GM18507 (cell line): ENCODE data around the gene USP19.

Experiments
- DNase-seq: peaks from one replicate; pipeline ENCODE4 v3.0.0; 2011; ENCODE audit warnings: low read depth; ENCODE audit not compliant: insufficient read length; ENCODE audit errors: extremely low spot score
- FAIRE-seq: peaks from 2 replicates; lab custom pipeline; 2011; peaks lifted over from hg19 to GRCh38; lab: Jason Lieb, UNC

Gene USP19, protein sequence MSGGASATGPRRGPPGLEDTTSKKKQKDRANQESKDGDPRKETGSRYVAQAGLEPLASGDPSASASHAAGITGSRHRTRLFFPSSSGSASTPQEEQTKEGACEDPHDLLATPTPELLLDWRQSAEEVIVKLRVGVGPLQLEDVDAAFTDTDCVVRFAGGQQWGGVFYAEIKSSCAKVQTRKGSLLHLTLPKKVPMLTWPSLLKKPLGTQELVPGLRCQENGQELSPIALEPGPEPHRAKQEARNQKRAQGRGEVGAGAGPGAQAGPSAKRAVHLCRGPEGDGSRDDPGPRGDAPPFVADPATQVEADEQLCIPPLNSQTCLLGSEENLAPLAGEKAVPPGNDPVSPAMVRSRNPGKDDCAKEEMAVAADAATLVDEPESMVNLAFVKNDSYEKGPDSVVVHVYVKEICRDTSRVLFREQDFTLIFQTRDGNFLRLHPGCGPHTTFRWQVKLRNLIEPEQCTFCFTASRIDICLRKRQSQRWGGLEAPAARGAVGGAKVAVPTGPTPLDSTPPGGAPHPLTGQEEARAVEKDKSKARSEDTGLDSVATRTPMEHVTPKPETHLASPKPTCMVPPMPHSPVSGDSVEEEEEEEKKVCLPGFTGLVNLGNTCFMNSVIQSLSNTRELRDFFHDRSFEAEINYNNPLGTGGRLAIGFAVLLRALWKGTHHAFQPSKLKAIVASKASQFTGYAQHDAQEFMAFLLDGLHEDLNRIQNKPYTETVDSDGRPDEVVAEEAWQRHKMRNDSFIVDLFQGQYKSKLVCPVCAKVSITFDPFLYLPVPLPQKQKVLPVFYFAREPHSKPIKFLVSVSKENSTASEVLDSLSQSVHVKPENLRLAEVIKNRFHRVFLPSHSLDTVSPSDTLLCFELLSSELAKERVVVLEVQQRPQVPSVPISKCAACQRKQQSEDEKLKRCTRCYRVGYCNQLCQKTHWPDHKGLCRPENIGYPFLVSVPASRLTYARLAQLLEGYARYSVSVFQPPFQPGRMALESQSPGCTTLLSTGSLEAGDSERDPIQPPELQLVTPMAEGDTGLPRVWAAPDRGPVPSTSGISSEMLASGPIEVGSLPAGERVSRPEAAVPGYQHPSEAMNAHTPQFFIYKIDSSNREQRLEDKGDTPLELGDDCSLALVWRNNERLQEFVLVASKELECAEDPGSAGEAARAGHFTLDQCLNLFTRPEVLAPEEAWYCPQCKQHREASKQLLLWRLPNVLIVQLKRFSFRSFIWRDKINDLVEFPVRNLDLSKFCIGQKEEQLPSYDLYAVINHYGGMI (N-terminal part only)

DNA sequence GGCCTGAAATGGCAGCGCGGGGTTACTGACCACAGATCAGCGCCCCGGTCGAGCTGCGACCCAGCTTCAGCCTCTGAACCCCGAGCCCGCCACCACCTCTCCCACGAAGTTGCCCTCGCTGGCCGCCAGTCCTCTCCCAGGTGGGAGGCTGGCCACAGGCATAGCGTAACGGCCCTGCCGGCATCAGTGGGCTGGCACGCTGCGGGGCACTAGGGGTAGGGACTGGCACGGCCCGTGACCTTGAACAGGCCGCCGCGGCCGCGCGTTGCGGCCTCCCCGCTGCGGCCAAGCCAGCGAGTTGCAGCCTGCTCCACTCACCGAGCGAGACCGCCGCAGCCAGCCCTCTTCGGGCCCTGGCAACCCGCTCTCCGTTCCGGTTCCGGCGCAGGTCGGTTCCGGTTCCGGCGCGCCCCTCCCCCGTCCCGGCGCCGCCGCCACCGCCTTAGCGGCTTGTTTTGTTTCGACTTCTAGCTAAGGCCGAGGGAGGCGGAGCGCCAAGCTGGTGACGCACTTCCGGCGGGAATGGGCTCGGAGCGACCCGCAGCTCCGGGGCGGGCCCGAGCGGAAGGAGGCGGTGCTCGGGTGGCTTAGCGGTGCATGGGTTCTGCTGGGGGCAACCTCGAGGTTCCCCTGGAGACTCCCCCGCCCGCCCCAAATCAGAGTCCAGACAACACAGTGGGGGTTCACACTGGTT lies at the start of gene USP19:
Gene USP19 (minus strand): TSS at position 386 of the 694 bp plus-strand sequence. CDS start 1,678 bp downstream, outside the sequence.
- peak; percentile 97 for DNase-seq

DNA sequence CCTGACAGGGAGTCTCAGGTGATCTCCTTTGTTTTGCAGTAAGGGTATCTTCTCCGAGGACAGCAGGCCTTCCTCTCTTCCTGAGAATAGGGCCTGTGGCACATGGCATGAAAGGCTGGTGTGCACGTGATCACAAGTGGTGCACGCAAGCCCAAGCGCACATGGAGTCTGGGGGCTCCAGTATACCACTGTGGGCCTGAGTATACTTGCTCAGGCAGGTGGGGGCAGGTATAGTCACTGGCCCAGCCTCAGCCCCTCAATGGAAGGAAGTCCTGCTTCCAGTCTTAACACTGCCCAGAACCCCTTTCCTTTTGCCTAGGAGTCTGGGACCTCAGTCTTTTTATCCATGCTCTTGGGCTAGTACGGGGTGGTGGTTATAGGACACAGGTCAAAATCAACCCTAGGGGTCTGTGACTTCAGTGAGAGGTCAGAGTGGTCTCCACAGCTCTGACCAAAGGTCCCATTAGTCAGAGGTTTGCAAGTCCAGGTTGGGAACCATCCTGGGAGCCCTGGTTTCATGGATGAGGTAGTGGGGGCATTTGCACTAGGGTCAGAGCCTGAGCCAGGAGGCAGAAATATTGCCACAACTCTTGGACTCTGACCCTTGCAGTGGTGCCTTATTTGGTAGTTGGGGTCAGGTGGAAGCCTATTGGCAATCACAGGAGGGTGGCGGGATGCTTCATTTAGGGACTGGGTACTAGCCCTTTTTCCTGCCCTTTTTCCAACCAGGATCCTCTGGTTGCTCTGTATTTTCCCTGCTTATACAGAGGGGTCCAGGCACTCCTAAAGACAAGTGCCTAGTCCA lies 46.3 kb upstream of the USP19 start:
- DNase-seq (no peak), FAIRE-seq (no peak)

More for the DNA sequence above, at the start of gene USP19:
- FAIRE-seq, result peak; percentile 99

DNA sequence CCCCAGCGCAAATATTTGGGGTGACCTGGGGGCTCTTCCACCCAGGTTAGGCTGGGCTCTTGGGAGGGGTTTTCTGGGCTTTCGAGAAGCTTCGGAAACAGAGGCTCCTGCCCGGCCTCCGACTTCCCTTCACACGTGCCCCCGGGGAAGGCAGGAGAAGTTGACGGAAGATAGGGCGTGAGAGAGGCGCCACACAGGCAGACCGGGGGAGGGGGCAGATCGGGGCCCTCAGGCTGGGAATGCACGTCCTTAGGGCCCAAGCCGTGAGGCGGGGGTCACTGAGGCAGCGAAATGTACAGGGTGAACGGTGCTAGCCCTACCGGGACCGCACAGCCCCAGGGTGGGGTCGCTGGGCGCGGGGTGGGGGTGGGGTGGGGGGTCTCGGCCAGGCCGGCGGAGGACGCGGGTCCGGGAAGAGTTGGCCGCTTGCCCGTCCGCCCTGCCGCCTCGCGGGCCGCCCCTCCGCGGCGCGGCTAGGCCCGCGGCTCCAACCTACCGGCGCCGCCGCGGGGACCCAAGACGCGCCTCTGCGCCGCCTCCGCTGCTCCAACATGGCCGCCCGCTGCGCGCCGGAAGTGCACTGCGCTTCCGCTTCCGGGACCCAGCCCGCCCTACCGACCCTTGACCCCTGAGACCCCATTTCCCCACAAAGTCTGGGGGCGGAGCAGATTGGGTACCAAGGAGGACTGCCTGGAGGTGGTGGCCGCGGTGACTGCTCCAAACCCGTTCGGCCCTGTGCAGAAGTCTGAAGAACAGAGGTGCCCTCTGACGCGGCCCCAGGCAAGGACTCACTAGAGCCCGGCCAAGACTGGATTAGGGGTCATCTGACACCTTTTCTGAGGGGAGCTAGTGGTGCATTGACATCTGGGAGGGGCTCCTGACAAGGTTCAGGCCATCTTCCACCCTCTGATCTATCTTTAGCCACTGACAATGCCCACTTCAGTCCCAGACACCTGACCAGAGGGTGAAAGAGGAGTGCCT lies 45.4 kb upstream of the USP19 start, which contains the start of gene CCDC71:
Gene CCDC71 (minus strand): TSS at position 561 of the 981 bp plus-strand sequence. CDS start 2,123 bp downstream, outside the sequence.
- DNase-seq (peak; percentile 90), FAIRE-seq (peak; percentile 93)

DNA sequence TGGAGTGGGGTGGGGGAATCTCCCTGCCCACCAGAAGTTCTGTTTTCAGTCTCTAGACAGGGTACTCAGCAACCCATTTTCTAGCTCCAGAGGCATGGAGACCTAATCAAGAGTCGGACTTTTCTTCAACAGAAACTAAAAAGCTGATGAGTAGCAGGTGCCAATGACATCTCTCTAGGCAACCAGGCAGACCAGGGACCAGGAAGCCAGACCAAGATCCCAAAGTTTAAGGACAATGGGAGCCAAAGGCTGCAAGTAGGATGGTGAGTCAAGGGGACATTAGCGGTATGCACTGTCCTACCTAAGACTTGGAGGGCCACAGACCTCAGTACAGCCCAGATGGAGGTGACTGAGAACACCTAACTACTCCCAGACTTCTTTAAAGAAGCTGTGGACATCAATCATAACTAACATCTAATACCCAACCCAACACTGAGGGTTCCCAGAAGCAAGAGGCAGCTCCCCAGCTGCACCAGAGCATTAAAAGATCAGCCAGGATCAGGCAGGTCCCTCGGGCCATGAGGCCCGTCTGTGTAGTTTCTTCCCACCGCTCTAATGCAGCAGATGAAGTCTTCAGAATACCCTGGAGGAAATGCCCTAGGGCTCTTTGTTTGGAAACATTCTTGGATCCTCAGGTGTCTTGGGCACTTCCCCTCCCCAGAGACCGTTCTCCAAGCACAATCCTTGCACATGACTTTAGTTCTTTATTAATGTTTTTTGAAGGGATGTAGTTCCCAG lies 44.5 kb upstream of the USP19 start:
- FAIRE-seq (no peak), DNase-seq (no peak)

DNA sequence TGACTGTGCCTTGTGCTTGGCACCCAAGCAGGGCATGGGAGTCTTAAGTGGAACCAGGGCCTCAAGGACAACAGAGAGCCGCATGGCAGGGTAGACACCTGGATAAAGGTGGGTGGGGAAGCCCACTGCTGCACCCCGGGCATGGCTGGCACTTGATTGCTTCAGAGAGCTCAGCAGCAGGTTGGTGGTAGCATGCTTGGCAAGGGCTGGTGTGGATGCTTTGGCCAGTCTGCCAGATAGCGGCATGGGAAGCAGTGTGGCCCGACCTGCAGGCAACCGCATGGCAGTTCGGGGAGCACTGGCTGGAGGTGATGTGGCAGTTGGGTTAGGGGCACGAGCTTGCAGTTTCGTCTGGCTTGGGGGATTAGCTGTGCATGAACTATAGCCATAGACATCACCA lies 43.0 kb upstream of the USP19 start:
- FAIRE-seq (no peak), DNase-seq (no peak)

DNA sequence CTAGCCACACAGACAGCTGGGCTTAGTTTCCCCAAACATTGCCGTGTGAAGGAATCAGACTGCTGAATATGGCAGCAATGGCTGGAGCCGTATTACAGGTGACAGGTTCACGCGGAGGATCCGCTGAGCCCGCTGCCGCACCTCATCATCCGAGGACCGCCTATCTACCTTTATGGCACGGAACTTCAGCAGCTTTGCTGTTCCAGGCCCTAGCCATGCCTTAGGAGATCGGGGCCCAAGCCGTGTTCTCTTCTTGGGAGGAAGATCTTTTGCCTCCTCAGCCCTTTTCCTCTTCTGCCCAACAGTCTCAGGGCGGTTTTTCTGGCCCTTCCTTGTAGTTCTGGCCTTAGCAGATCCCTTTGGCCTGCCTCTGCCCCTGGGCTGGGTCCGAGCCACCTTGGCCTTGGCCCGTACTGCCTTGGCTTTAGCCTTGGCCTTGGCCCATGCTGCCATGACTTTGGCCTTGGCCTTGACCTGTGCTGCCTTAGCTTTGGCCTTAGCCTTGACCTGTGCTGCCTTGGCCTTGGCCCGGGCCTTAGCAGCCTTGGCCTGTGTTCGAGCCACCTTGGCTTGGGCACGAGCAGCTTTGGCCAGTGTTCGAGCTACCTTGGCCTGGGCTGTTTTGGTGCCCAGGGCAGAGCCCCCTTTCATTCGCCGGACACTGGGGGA lies 42.3 kb upstream of the USP19 start:
- FAIRE-seq, result no peak
- no peak for DNase-seq

DNA sequence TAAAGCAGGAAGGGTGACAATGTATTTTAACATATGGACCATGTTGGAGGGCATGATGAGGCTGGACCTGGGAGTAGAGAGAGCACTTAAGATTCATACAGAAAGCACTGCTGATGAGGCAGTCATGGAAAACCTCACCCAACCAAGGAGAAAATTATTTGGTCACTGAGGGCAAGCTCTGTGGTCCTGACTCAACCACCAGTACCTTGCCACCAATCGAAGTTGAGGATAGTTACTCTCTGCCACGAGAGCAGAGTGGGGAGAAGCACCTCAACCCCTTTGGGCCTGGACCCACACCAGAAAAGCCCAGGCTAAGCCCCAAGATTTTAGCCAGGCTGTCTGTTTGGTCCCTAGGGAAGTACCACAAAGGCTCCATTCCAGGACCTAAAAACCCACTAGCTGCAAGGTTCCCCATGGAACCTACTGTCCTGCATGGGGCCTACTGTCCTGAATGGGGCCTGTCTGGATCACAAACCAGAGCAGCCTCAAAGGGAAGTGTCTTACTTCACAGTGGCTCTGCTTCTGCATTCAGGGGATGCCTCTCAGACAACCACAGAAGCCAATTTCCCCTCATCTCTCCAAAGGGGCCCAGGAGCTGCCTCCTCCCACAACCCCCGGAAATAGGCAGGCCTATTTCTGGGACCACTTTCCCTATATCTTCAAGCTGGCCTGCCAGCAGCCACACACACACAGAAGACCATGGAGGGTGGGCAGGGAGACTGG lies 41.3 kb upstream of the USP19 start:
- DNase-seq (no peak), FAIRE-seq (no peak)

DNA sequence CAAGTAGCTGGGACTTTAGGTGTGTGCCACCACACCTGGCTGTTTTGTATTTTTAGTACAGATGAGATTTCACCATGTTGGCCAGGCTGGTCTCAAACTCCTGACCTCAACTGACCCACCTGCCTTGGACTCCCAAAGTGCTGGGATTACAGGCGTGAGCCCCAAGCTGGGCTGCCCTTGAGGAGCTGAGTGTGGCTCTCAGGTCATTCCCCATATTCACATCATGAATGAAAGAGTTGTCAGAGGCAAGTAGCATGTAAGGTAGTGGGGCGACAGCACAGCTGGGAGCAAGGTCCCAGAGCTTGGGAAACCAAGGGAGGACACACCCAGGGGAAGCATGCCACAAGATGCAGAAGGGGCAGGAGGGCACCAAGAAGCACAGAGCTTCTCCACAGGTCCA lies 40.6 kb upstream of the USP19 start:
- DNase-seq (no peak), FAIRE-seq (no peak)

DNA sequence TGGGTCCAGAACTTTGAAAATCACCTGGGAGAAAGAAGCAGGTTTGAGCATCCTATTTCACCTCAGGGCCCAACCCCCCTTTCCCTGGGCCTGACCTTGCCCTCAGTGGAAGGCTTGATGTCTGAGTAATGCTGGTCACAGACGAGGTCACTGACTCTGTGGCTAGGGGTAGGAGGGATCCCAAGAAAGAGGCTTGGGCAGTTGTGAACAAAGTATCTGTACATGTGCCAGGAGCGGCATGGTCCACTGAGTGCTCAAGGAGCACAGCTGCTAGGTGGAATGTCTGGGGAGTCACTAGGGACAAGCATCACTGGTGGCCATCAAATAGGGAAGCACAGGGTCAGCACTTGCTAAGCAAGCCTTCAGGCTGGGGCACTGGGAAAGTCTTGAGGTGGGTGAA lies 38.2 kb upstream of the USP19 start:
- DNase-seq (no peak), FAIRE-seq (no peak)

DNA sequence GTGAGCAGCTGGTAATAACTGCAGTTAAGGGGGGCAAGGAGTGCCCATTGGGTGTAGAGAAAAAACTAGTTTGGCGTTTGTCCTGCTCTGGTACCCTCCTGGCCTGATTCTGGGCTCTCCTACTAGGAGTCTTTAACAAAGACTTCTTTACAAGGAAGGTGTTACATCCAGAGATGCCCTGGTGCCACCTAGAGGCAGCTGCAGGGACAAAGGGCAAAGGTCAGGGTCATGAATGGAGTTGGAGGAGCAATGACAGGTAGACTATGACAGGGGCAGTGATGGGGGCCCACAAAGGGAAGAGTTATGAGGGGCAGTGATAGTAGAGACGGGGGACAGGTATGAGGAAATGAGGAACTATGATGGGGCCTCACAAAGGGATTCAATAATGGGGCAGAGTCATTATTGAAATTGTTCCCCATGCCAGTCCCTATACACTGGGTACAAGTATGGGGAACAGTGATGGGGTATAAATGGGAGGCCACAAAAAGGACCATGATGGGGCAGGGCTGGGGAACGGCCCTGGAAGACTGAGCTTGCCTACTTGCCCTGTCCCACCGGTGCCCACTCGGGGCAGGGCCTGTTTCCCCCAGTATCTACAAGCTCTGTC lies 37.6 kb upstream of the USP19 start:
- no peak for DNase-seq
- peak; percentile 71 for FAIRE-seq

DNA sequence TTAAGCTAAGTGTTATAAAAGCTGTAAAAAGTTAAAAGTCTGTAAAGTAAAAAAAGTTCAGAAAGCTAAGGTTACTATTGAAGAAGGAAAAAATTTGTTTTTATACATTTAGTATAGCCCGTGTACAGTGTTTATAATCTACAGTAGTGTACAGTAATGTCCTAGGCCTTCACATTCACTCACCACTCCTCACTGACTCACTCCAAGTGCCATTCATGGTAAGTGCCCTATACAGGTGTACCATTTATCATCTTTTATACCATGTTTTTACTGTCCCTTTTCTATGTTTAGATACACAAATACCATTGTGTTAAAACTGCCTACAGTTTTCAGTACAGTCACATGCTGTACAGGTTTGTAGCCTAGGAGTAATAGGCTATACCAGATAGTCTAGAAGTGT lies 36.7 kb upstream of the USP19 start:
- FAIRE-seq (no peak), DNase-seq (no peak)

DNA sequence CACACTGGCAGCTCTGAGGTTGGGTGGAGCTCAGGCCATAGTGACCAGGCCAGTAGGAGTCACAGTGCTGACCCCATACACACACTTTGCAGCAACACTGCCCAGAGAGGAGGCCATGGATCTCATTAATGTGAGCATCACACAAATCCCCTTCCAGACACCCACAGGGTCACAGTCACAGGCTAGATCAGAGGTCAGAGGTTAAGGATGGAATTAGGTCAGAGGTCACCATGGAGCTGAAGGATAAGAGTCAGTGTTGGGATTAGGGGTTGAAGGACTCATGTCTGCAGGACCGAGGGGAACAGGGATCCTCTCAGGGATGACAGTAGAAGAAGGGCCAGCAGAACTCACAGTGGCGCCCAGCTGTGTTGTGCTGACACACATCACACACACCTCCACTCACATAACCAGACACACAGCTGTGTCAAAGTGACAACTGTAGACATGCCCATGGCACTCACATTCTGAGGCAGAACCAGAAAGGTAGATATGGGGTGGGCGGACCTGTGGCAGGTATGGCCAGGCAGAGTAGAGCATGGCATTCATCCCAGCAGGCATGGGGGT lies 32.8 kb upstream of the USP19 start:
- FAIRE-seq, result no peak
- DNase-seq, result no peak

DNA sequence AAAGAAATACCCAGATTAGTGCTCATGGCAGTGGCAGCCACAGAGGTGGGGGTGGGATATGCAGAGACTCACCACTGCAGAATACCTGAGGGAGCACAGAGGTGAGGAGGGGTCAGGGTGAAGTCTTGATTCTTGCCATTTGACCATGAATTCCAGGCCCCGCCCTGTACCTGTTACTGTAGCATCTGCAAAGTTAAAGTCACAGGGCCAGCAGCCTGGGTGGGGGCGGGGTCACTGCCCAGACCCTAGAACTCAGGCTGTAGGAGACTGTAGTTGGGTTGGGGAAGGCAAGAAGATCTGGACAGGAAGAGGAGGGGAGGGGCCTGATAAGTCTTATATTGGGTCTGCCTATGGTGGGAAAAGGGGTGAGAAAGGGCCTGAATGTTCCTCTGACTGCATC lies 31.0 kb upstream of the USP19 start:
- DNase-seq (no peak), FAIRE-seq (no peak)

DNA sequence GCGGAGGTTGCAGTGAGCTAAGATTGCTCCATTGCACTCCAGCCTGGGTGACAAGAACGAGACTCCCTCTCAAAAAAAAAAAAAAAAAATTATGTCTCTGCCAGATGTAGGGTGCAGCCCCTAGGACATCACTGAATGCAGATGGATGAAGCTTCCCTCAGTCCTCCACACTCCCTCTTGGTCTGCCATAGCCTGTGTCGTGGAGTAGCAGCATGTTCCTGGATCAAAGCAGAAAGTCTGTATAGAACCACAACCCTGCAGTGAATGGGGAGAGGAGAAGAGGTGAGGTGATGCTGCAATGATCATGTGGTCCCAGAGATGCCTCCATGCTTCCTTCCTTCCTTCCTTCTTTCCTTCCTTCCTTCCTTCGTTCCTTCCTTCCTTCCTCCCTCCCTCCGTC lies 27.5 kb upstream of the USP19 start:
- DNase-seq (no peak), FAIRE-seq (no peak)

DNA sequence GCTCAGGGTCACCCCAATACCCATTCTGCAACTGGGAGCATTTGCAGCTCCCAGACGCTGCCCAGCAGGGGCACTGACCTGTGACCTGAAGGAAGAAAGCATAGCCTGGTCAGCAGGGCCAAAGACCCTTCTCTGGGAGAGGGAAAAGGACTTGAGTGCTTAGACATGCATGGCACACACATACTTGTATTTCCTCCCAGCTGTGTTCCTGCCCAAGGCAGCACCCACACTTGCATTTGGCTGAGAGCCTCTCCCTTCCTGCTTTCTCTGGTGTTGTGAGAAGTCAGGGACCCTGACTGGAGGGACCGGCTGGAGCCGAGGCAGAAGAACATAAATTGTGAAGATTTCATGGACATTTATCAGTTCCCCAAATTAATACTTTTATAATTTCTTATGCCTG lies 19.5 kb upstream of the USP19 start:
- FAIRE-seq, result no peak

More for the DNA sequence above, 19.5 kb upstream of the USP19 start:
- no peak for DNase-seq
